ENCODE data around the gene GLYATL3. TPM values are rescaled to one million over a fixed set of nuclear protein-coding genes. Genes with fewer than 3 reads are reported as not detected.

The GLYATL3 gene
- total RNA-seq, 1 donor from 2014 or later, result not detected

DNA sequence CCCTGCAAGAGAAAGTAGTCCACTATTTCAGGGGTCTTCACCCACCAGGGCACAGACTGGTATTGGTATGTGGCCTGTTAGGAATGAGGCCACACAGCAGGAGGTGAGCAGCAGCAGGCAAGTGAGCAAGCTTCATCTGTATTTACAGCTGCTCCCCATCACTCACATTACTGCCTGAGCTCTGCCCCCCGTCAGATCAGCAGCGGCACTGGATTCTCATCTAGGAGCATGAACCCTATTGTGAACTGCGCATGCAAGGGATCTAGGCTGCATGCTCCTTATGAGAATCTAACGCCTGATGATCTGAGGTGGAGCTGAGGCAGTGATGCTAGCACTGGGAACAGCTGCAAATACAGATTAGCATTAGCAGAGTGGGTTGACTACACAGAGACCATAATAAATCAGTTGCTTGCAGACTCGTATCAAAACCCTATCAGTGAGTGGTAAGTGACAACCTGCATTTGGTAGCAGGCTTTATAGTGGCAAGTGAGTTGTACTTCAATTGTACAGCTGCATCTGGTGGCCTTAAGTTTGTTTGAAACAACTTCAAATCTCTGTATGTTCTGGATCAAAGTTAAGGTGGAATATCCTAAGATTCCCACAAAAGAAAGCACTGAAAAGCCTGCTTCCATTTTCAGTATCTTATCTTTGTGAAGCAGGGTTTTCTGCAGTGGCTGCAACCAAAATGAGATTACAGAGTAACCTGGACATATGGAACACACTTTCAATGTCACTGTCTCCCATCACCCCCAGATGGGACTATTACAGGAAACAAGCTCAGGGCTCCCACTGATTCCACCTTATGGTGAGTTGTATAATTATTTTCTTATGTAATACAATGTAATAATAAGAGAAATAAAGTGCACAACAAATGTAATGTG lies 63.5 kb downstream of the GLYATL3 start:
- Histone ChIP-seq H3K27ac (replicated peaks) (no peak overlapping the region), H3K36me3 (no peaks in the 10 kb centered on the region), H3K9me3 (replicated peaks) (peaks cover 13% of the 10 kb centered on the region), H3K4me1 (no peaks in the 10 kb centered on the region), H3K27me3 (ENCODE audit: low read depth) (peaks cover 11% of the 10 kb centered on the region), H3K4me3 (no peak overlapping the region)
- TF ChIP-seq, protein P1, sequence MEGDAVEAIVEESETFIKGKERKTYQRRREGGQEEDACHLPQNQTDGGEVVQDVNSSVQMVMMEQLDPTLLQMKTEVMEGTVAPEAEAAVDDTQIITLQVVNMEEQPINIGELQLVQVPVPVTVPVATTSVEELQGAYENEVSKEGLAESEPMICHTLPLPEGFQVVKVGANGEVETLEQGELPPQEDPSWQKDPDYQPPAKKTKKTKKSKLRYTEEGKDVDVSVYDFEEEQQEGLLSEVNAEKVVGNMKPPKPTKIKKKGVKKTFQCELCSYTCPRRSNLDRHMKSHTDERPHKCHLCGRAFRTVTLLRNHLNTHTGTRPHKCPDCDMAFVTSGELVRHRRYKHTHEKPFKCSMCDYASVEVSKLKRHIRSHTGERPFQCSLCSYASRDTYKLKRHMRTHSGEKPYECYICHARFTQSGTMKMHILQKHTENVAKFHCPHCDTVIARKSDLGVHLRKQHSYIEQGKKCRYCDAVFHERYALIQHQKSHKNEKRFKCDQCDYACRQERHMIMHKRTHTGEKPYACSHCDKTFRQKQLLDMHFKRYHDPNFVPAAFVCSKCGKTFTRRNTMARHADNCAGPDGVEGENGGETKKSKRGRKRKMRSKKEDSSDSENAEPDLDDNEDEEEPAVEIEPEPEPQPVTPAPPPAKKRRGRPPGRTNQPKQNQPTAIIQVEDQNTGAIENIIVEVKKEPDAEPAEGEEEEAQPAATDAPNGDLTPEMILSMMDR (IDR thresholded peaks at IDR 0.05; ENCODE audit: borderline replicate concordance), result no peak
- intact Hi-C loops (cut with micrococcal nuclease), result no loop called here
- DNase-seq, result no peak

GRCh38 chr6:49564552-49564951 lies 64.8 kb downstream of the GLYATL3 start:
- H3K4me1 ChIP-seq, result no peaks in the 10 kb centered on the region
- TF ChIP-seq, protein P1 (IDR thresholded peaks at IDR 0.05; ENCODE audit: borderline replicate concordance), result no peak
- DNase-seq, result no peak
- no peaks in the 10 kb centered on the region for H3K36me3 ChIP-seq
- H3K27ac ChIP-seq (replicated peaks), result no peak overlapping the region
- H3K4me3 ChIP-seq, result no peak overlapping the region
- peaks cover 11% of the 10 kb centered on the region for H3K27me3 ChIP-seq (ENCODE audit: low read depth)
- intact Hi-C loops (cut with micrococcal nuclease), result no loop called here
- H3K9me3 ChIP-seq (replicated peaks), result peaks cover 13% of the 10 kb centered on the region

DNA sequence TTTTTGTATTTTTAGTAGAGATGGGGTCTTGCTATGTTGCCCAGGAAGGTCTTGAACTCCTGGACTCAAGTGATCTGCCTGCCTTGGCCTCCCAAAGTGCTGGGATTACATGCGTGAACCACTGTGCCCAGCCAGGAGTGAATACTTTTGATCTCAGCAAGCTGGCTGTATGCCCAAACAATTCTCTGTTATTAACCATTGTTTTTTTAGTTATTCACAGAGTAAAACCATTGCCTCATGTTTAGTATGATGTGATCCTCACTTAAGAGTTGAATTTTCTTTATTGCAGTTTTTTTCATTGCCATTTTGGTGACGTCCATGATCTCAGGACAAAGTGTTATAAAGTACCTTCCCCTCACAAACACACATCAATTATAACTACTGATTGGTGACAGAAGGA lies 65.5 kb downstream of the GLYATL3 start:
- Histone ChIP-seq H3K4me1 (no peaks in the 10 kb centered on the region), H3K9me3 (replicated peaks) (peaks cover 13% of the 10 kb centered on the region), H3K4me3 (no peak overlapping the region), H3K27ac (replicated peaks) (no peak overlapping the region), H3K36me3 (no peaks in the 10 kb centered on the region), H3K27me3 (ENCODE audit: low read depth) (peaks cover 11% of the 10 kb centered on the region)
- TF ChIP-seq, protein P1 (IDR thresholded peaks at IDR 0.05; ENCODE audit: borderline replicate concordance), result no peak
- intact Hi-C loops (cut with micrococcal nuclease), result no loop called here
- no peak for DNase-seq

DNA sequence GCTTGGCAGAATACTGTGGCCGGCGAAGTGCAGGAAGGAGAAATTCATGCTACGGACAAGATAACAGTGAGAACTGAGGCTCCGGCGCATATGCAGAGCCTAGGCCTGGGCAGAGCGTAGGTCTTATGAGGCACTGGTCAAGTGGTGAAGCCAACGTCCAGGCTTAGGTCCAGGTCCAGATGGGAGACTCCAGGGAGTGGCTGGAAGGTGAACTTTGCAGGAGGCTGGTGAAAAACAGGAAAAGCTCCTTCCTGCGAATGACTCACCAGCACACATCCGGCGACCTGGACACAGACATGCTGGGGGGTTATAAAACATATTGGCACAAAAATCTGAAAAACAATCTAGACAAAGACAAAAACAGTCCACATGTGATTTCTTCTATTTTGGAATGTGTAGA lies 66.1 kb downstream of the GLYATL3 start:
- DNase-seq, result no peak

GRCh38 chr6:49570474-49571079 lies 70.9 kb downstream of the GLYATL3 start:
- Histone ChIP-seq H3K9me3 (replicated peaks) (no peaks in the 10 kb centered on the region), H3K4me1 (no peaks in the 10 kb centered on the region), H3K4me3 (no peak overlapping the region), H3K27ac (replicated peaks) (no peak overlapping the region), H3K27me3 (ENCODE audit: low read depth) (peaks cover 3% of the 10 kb centered on the region), H3K36me3 (no peaks in the 10 kb centered on the region)
- TF ChIP-seq, protein P1 (IDR thresholded peaks at IDR 0.05; ENCODE audit: borderline replicate concordance), result no peak
- intact Hi-C loops (cut with micrococcal nuclease), result no loop called here
- DNase-seq, result no peak

More for the DNA sequence above, 66.1 kb downstream of the GLYATL3 start:
- Histone ChIP-seq H3K4me3 (no peak overlapping the region), H3K36me3 (no peaks in the 10 kb centered on the region), H3K27ac (replicated peaks) (peak overlapping the region; percentile 54), H3K9me3 (replicated peaks) (peaks cover 13% of the 10 kb centered on the region), H3K27me3 (ENCODE audit: low read depth) (peaks cover 11% of the 10 kb centered on the region), H3K4me1 (no peaks in the 10 kb centered on the region)
- TF ChIP-seq, protein P1 (IDR thresholded peaks at IDR 0.05; ENCODE audit: borderline replicate concordance), result no peak
- intact Hi-C loops (cut with micrococcal nuclease), result no loop called here
